HepG2 (cell line): ENCODE measurements around the gene TMEM255B. TPM values are rescaled to one million over a fixed set of nuclear protein-coding genes. Genes with fewer than 3 reads are reported as not detected.

ENCODE experiments used
- ATAC-seq: fragments of 200-7000 bp; cut with Tn5 transposase; 3 replicates; pipeline ENCODE4 v1.9.1; 2020; ENCODE audit warnings: mild to moderate bottlenecking, moderate library complexity
- BruUV-seq: library from RNA; stranded (reverse); fragments of 400-500 nt; replicated peaks from 2 replicates; lab custom pipeline; 2021; lab: Mats Ljungman, UMichigan
- CTCF ChIA-PET: fragments of 300-600 bp; formaldehyde crosslinking; extraction: SDS; loops from one replicate; lab custom pipeline; 2021; ENCODE audit warnings: low total read pairs, inconsistent platforms, low intra/inter-chr PET ratio; lab: Yijun Ruan, JAX
- POLR2A ChIA-PET: fragments of 350-600 bp; sonication (Branson Sonifier 250); formaldehyde crosslinking; loops from one replicate; lab custom pipeline; 2020; ENCODE audit warnings: antibody characterized with exemption, inconsistent platforms; lab: Yijun Ruan, JAX
- DNase-seq: peaks from one replicate; pipeline ENCODE4 v3.0.0-alpha.2; 2015; ENCODE audit warnings: low spot score
- FAIRE-seq: peaks from 3 replicates; lab custom pipeline; 2011; peaks lifted over from hg19 to GRCh38; lab: Jason Lieb, UNC
- H2AFZ ChIP-seq: one replicate; pipeline ENCODE4 v1.6.1; 2011; ENCODE audit warnings: low read length, inconsistent platforms
- H3K27ac ChIP-seq: fragments of 300-600 bp; 3 replicates; pipeline ENCODE4 v1.8.0; 2011; ENCODE audit warnings: mixed run types, mild to moderate bottlenecking, mixed read lengths, low read length, inconsistent platforms; ENCODE audit not compliant: insufficient read depth; ENCODE audit errors: extremely low read length
- H3K27me3 ChIP-seq, 2 experiments: fragments of 200-600 bp in 1 of 2; 2 replicates in 1 of 2; 3 replicates in 1 of 2; pipeline versions ENCODE4 v1.6.0 to v1.8.0; 2011; ENCODE audit warnings: low read length in 2 of 2, mild to moderate bottlenecking in 2 of 2, moderate library complexity in 2 of 2, inconsistent platforms in 1 of 2; ENCODE audit not compliant: insufficient read depth in 2 of 2, control insufficient read depth in 1 of 2
- H3K36me3 ChIP-seq, 2 experiments: fragments of 200-600 bp in 1 of 2; replicated peaks in 1 of 2; 2 replicates in 1 of 2; 3 replicates in 1 of 2; pipeline versions ENCODE4 v1.5.1 to v1.8.0; 2011; ENCODE audit warnings: low read length in 2 of 2, inconsistent platforms in 1 of 2; ENCODE audit not compliant: insufficient read depth in 2 of 2, control insufficient read depth in 1 of 2
- H3K4me1 ChIP-seq: 2 replicates; pipeline ENCODE4 v1.5.1; 2012; ENCODE audit warnings: low read length, inconsistent platforms; ENCODE audit not compliant: insufficient read depth
- H3K4me2 ChIP-seq: 2 replicates; pipeline ENCODE4 v1.6.0; 2011; ENCODE audit warnings: low read depth, low read length, inconsistent platforms
- H3K4me3 ChIP-seq, 3 experiments: fragments of 200-600 bp in 1 of 3; sonication (generic), shearing (Covaris generic) in 1 of 3; replicated peaks in 1 of 3; 2 replicates each; pipeline ENCODE4 v1.5.1; 2011 to 2016; ENCODE audit warnings: low read length in 3 of 3, inconsistent platforms in 2 of 3, low read depth in 2 of 3, mild to moderate bottlenecking in 2 of 3, control low read depth in 1 of 3, mixed read lengths in 1 of 3; ENCODE audit not compliant: insufficient read depth in 1 of 3
- H3K79me2 ChIP-seq: one replicate; pipeline ENCODE4 v1.6.1; 2011; ENCODE audit warnings: low read length, inconsistent platforms; ENCODE audit not compliant: insufficient read depth
- H3K9ac ChIP-seq: 2 replicates; pipeline ENCODE4 v1.6.0; 2011; ENCODE audit warnings: mild to moderate bottlenecking, low read depth, low read length, inconsistent platforms; ENCODE audit not compliant: insufficient read depth
- H3K9me3 ChIP-seq: 2 replicates; pipeline ENCODE4 v1.5.1; 2012; ENCODE audit warnings: mild to moderate bottlenecking, low read length
- H4K20me1 ChIP-seq: 2 replicates; pipeline ENCODE4 v1.6.0; 2011; ENCODE audit warnings: inconsistent platforms, mild to moderate bottlenecking, low read length, moderate library complexity; ENCODE audit not compliant: insufficient read depth
- ADNP ChIP-seq: sonication (generic); formaldehyde crosslinking; IDR thresholded peaks from 2 replicates; pipeline ENCODE4 v1.4.0; 2020; ENCODE audit warnings: missing genetic modification reagents
- ISL2 ChIP-seq: sonication (generic); formaldehyde crosslinking; IDR thresholded peaks from 2 replicates; pipeline ENCODE4 v1.5.0; 2020; ENCODE audit warnings: missing genetic modification reagents
- PCBP1 ChIP-seq: fragments of 200-400 bp; formaldehyde crosslinking; IDR thresholded peaks from 2 replicates; pipeline ENCODE4 v1.6.1; 2017; ENCODE audit warnings: mild to moderate bottlenecking, low read depth, low read length, borderline replicate concordance
- SKI ChIP-seq: fragments of 450-650 bp; IDR thresholded peaks from one replicate; pipeline ENCODE4 v1.6.1; 2018; ENCODE audit warnings: mild to moderate bottlenecking; ENCODE audit not compliant: partially characterized antibody
- SP5 ChIP-seq: IDR thresholded peaks from 2 replicates; pipeline ENCODE4 v1.6.1; 2016; ENCODE audit warnings: low read depth, borderline replicate concordance
- ZBTB38 ChIP-seq: sonication (generic); formaldehyde crosslinking; IDR thresholded peaks from 2 replicates; pipeline ENCODE4 v1.5.1; 2020; ENCODE audit warnings: mild to moderate bottlenecking, missing genetic modification reagents
- ZFP1 ChIP-seq: IDR thresholded peaks from 2 replicates; pipeline ENCODE4 v1.6.1; 2016
- ZNF160 ChIP-seq: sonication (generic); formaldehyde crosslinking; IDR thresholded peaks from 2 replicates; pipeline ENCODE4 v1.8.0; 2022; ENCODE audit warnings: mild to moderate bottlenecking, inconsistent platforms, missing genetic modification reagents
- ZNF17 ChIP-seq: sonication (generic); formaldehyde crosslinking; IDR thresholded peaks from 2 replicates; pipeline ENCODE4 v1.5.0; 2020; ENCODE audit warnings: mild to moderate bottlenecking, missing genetic modification reagents
- ZNF263 ChIP-seq: sonication (generic); formaldehyde crosslinking; IDR thresholded peaks from 2 replicates; pipeline ENCODE4 v1.4.0; 2020; ENCODE audit warnings: missing genetic modification reagents
- ZNF30 ChIP-seq: sonication (generic); formaldehyde crosslinking; IDR thresholded peaks from 2 replicates; pipeline ENCODE4 v1.5.0; 2020; ENCODE audit warnings: mild to moderate bottlenecking, missing genetic modification reagents
- ZNF33B ChIP-seq: sonication (generic); formaldehyde crosslinking; IDR thresholded peaks from 2 replicates; pipeline ENCODE4 v1.5.1; 2020; ENCODE audit warnings: mild to moderate bottlenecking, missing genetic modification reagents
- ZNF761 ChIP-seq: sonication (generic); formaldehyde crosslinking; conservative IDR thresholded peaks from 2 replicates; pipeline ENCODE4 v1.4.0; 2020; ENCODE audit warnings: mild to moderate bottlenecking, missing genetic modification reagents
- WGBS: methylation state at CpG from one replicate; pipeline ENCODE4 v1.1.6; 2017; ENCODE audit warnings: low lambda C conversion rate; 5-methylcytosine and 5-hydroxymethylcytosine counted together
- in situ Hi-C: cut with HindIII; loops from 2 replicates; pipeline ENCODE4 v1.10.0; 2017; ENCODE audit warnings: low pct_unique_long_range_greater_than_20kb; ENCODE audit not compliant: extremely low pct_ligation_motif_present
- intact Hi-C: fragments of 100-400 bp; cut with micrococcal nuclease; formaldehyde crosslinking; loops from one replicate; pipeline ENCODE4 v1.10.0; 2022; ENCODE audit not compliant: unreplicated experiment
- polyA plus RNA-seq, 8 experiments: library from polyadenylated mRNA; depleted of rRNA in 3 of 8; stranded (reverse) in 7 of 8; unstranded in 1 of 8; fragments of >200 nt; fragmentation: Illumina TruSeq in 4 of 8; extraction: Trizol in 4 of 8; gene quantifications; 2 replicates each; pipeline versions ENCODE4 v1.2.1 to v1.2.3, GENCODE V29; 2011 to 2016; ENCODE audit warnings: low read depth in 4 of 8, missing spikeins in 1 of 8, mixed read lengths in 1 of 8; ENCODE audit not compliant: insufficient read depth in 1 of 8
- total RNA-seq, 5 experiments: library from RNA; depleted of rRNA; stranded (reverse); fragments of >200 nt; fragmentation: Illumina TruSeq; extraction: Trizol; gene quantifications; 2 replicates each; pipeline ENCODE4 v1.2.3, GENCODE V29; 2016; ENCODE audit warnings: low read depth in 1 of 5
- TF ChIP-seq, protein P1 (sequence below): sonication (generic); formaldehyde crosslinking; IDR thresholded peaks from 2 replicates; pipeline ENCODE4 v1.4.0; 2020; ENCODE audit warnings: missing genetic modification reagents

The TMEM255B gene
- total and polyA plus RNA-seq, 2 of the 13 experiments (the other 11 are each of a cell fraction or from before 2014, with no cell fraction given): not detected

DNA sequence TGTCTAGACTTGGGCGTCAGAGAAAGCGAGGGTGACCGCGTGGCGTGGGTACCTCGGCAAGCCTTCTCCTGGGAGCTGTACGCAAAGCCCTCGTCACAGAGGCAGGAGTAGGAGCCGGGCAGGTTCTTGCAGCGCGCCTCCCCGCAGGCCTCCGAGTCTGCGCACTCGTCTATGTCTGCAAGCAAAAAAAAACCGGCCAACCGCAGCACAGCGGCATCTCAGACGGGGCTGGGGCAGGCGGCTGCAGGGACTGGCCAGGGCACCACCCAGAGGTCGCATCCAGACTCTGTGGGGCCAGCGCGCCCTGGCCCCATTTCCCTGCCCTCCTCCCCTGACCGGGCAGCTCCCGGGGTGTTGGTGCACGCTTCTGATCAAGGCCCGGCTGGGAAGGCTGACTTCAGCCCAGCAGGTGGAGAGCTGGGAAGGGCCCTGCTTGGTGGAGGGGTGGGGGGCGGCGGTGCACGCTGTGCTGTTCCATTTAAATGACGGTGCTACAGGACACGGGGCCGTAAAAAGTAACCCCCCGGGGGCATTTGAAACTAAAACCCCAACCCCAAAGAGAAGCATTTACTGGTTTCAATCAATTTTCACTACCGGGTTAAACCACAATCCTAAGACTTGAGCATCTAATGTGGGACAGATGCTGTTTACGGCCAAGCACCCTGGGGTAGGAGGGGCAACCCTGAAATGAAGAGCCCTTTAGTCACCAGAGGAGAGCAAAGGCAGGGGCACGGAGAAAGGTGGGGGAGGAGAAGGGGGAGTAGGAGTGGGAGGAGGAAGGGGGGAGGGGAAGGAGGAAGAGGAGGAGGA lies 76.6 kb downstream of the TMEM255B start:
- H3K36me3 ChIP-seq: no peaks in the 10 kb centered on the region
- H3K4me1 ChIP-seq: peaks cover 26% of the 10 kb centered on the region
- peaks cover 0 to under 1% of the 10 kb centered on the region in 2 experiments; a peak in 2 of 5 replicates for H3K27me3 ChIP-seq
- POLR2A ChIA-PET: no interaction called here
- no peaks in the 10 kb centered on the region for H4K20me1 ChIP-seq
- no peak overlapping the region for H3K4me2 ChIP-seq
- 88% methylated on average over 20 of the region's 37 CpGs for WGBS
- BruUV-seq: no TSS peak
- no peaks in the 10 kb centered on the region for H3K79me2 ChIP-seq
- FAIRE-seq (no peak), ATAC-seq (no peak), DNase-seq (no peak)
- intact Hi-C loops (no loop called here), in situ Hi-C loops (no loop called here)
- TF ChIP-seq ZFP1 (CRISPR knock-in tag): no peak
- no peak for TF ChIP-seq ZNF160 (CRISPR knock-in tag)
- TF ChIP-seq ZNF17: no peak
- no peak overlapping the region for H3K9ac ChIP-seq
- H2AFZ ChIP-seq: no peak overlapping the region
- no peak overlapping the region for H3K27ac ChIP-seq
- CTCF ChIA-PET: no interaction called here
- H3K4me3 ChIP-seq: no peak overlapping the region
- H3K9me3 ChIP-seq: no peaks in the 10 kb centered on the region

DNA sequence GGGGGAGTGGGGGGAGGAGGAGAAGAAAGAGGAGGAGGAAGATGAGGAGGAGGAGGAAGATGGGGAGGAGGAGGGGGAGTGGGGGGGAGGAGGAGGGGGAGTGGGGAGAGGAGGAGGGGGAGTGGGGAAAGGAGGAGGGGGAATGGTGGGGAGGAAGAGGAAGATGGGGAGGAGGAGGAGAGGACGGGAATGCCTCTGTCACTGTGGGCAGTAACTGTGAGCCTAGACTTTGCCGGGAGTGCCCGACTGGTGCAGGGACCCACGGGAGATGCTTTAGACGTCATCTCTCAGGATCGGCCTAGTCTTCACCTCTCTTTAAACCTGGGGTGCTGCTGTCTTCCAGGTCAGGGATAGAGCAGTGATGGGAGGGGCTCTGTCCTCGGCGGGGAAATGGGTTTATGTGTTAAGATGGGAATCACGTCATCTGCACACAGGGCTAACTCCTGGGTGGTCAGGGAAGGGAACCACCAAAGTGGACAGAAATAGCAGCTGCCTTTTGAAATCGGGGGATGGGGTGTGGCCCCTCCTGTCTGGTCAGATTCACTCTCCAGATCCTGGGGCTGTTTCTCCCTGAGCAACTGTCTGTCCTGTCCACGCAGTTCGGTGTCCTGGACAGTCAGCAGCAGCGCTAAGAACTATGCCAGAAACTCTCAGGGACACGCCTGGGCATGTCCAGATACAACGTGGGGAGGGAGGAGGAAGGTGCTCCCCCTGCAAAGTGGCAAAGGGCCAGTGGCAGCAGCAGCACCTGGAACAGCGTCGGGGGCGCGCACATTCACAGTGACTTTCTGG lies 77.9 kb downstream of the TMEM255B start:
- Histone ChIP-seq H2AFZ (no peak overlapping the region), H3K27ac (no peak overlapping the region), H3K9me3 (no peaks in the 10 kb centered on the region), H4K20me1 (no peaks in the 10 kb centered on the region), H3K27me3 (peaks cover 0 to 1% of the 10 kb centered on the region in 2 experiments; a peak in 3 of 5 replicates), H3K79me2 (no peaks in the 10 kb centered on the region), H3K4me3 (no peak overlapping the region), H3K4me2 (no peak overlapping the region), H3K9ac (no peak overlapping the region), H3K36me3 (no peaks in the 10 kb centered on the region), H3K4me1 (peaks cover 26% of the 10 kb centered on the region)
- intact Hi-C loops (no loop called here), in situ Hi-C loops (no loop called here)
- ATAC-seq: no peak
- ChIA-PET CTCF (no interaction called here), POLR2A (no interaction called here)
- BruUV-seq: no TSS peak
- no peak for DNase-seq
- WGBS: 95% methylated on average over 15 of the region's 19 CpGs
- FAIRE-seq: no peak
- no peak for TF ChIP-seq ZNF30 (CRISPR knock-in tag)
- no peak for TF ChIP-seq ISL2 (CRISPR knock-in tag)
- no peak for TF ChIP-seq ZNF33B (CRISPR knock-in tag)
- TF ChIP-seq PCBP1: 0 out of 2 replicates have a peak, but pooled peaks have one; percentile 27
- TF ChIP-seq ADNP (CRISPR knock-in tag): no peak
- TF ChIP-seq, protein P1, sequence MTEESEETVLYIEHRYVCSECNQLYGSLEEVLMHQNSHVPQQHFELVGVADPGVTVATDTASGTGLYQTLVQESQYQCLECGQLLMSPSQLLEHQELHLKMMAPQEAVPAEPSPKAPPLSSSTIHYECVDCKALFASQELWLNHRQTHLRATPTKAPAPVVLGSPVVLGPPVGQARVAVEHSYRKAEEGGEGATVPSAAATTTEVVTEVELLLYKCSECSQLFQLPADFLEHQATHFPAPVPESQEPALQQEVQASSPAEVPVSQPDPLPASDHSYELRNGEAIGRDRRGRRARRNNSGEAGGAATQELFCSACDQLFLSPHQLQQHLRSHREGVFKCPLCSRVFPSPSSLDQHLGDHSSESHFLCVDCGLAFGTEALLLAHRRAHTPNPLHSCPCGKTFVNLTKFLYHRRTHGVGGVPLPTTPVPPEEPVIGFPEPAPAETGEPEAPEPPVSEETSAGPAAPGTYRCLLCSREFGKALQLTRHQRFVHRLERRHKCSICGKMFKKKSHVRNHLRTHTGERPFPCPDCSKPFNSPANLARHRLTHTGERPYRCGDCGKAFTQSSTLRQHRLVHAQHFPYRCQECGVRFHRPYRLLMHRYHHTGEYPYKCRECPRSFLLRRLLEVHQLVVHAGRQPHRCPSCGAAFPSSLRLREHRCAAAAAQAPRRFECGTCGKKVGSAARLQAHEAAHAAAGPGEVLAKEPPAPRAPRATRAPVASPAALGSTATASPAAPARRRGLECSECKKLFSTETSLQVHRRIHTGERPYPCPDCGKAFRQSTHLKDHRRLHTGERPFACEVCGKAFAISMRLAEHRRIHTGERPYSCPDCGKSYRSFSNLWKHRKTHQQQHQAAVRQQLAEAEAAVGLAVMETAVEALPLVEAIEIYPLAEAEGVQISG (CRISPR knock-in tag): 0 out of 2 replicates have a peak, but pooled peaks have one; percentile 20
- TF ChIP-seq ZBTB38 (CRISPR knock-in tag): peak; percentile 52; the same call in 1 of the 2 replicates
- TF ChIP-seq SP5: no peak
- peak; percentile 84 for TF ChIP-seq ZNF263 (CRISPR knock-in tag)
- TF ChIP-seq SKI: no peak
- no peak for TF ChIP-seq ZNF761 (CRISPR knock-in tag)
